AG09319 (cell line): ENCODE data around the gene CENPP.

Source experiments
- DNase-seq: peaks from one replicate; pipeline ENCODE4 v3.0.0-alpha.2; 2010; ENCODE audit warnings: low read depth; ENCODE audit errors: extremely low read depth
- TF ChIP-seq, protein P1 (sequence below): IDR thresholded peaks from 2 replicates; pipeline ENCODE4 v1.5.1; 2011; ENCODE audit warnings: low read depth, mild to moderate bottlenecking, inconsistent platforms, low read length, moderate library complexity

The CENPP gene

DNA sequence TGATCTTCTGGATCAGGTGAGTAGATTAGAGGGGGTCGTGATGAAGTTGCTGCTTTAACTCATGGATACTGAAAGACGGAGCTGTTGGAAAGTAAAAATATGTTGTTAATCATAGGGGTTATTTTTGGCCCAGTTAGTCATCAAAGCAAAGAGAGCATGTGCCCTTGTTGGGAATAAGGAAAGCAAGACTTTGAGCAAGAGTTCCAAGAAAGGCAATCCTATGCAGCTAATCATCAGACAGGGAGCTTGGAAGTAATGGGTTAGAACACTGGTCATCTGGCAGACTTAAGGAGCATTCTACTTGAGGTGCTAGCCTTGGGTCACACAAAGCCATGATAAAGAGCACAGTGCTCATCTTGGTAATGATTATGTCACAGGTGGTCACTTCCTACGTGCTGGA, 138.2 kb downstream of the CENPP start:
- peak; percentile 80 for DNase-seq
- TF ChIP-seq, protein P1, sequence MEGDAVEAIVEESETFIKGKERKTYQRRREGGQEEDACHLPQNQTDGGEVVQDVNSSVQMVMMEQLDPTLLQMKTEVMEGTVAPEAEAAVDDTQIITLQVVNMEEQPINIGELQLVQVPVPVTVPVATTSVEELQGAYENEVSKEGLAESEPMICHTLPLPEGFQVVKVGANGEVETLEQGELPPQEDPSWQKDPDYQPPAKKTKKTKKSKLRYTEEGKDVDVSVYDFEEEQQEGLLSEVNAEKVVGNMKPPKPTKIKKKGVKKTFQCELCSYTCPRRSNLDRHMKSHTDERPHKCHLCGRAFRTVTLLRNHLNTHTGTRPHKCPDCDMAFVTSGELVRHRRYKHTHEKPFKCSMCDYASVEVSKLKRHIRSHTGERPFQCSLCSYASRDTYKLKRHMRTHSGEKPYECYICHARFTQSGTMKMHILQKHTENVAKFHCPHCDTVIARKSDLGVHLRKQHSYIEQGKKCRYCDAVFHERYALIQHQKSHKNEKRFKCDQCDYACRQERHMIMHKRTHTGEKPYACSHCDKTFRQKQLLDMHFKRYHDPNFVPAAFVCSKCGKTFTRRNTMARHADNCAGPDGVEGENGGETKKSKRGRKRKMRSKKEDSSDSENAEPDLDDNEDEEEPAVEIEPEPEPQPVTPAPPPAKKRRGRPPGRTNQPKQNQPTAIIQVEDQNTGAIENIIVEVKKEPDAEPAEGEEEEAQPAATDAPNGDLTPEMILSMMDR: no peak

DNA sequence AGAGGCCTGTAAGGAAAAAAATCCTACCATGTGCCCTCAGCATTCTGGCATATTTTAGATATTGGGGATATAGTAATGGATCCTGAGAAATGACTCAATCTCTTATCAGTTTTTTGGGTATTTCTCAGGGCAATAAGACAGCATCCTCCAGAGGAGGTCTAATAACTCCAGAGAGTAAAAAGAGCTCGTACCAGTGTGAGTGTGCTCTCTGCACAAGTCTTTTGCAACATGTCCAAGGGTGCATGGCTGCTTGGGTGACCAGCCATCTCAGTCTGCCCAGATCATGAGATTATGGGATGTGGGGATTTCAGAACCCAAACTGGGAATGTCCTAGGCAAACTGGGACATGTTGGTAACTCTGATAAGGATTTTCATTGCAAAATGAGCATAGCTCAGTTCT, 141.3 kb downstream of the CENPP start:
- TF ChIP-seq, protein P1: no peak
- DNase-seq: no peak

GRCh38 chr9:92467511-92467910, 141.8 kb downstream of the CENPP start:
- TF ChIP-seq, protein P1: no peak
- no peak for DNase-seq

DNA sequence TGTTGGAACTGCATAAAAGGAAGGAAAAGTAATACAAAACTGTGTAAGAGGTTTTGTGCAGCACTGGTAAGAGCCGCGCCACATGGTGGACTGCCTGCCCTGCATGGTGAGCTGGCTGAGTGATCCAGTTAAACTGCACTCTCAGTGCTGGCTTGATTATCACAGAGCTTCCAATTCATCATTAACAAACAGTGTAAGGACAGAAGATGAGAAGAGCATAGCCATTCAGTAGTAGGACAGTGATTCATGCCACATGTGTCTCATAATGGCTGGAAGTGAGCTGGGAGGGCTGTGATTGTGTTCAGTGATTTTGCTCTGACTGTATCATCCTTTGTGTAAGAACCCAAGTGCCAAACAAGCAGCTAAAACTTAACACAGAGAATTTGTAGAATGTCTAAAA, 142.5 kb downstream of the CENPP start:
- no peak for DNase-seq
- TF ChIP-seq, protein P1: no peak

DNA sequence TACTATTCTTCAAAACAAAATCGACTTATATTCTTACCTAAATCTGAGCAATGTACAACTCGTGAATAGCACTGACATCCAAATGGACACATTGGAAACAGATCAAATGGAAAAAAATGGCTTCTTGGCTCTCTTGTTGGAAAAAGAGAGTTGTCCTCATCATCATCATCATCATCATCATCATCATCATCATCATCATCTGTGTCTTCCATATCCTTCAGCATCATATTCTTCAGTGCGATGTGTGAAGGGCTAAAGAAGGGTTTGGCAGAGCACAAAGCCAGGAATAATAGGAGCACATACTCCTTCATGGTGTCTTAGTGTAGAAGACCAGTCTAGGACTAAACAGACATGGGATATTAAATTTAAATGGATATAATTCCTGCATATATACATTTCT, 148.8 kb downstream of the CENPP start:
- DNase-seq: no peak
- TF ChIP-seq, protein P1: no peak

DNA sequence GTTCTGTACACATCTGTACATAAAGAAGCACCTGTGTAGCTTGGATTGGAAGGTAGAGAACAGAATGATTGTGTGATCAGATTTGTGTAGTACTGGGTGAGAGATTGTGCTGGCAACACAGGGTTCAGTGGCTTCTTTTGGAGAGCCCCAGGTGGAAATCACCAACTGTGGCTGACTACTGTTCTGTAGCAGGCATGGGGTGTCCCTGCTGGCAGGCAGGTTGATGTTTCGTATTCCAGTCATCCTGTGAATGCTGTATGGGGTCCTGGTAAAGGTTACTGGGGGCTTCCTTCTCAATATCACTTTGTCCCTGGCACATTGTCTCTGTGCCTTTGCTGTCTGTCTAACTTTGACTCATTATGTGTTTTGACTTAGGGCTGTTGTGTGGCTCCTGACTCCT, 151.2 kb downstream of the CENPP start:
- no peak for DNase-seq
- TF ChIP-seq, protein P1: no peak

GRCh38 chr9:92478783-92479182, 153.0 kb downstream of the CENPP start:
- DNase-seq: no peak
- TF ChIP-seq, protein P1: no peak
